ENCODE data around the gene DSN1.
A peak's percentile ranks its signal among the peaks of the same experiment; 100 is the strongest.

The DSN1 gene

GRCh38 chr20:36745927-36746659 is 27.5 kb downstream of the DSN1 start, which contains the start of gene NDRG3:
Gene NDRG3 (minus strand): TSS chr20:36746090. CDS start chr20:36721735, 24,355 bp downstream.
- peak; percentile 86 for DNase-seq

GRCh38 chr20:36745234-36745926 is 28.2 kb downstream of the DSN1 start:
- DNase-seq: no peak

DNA sequence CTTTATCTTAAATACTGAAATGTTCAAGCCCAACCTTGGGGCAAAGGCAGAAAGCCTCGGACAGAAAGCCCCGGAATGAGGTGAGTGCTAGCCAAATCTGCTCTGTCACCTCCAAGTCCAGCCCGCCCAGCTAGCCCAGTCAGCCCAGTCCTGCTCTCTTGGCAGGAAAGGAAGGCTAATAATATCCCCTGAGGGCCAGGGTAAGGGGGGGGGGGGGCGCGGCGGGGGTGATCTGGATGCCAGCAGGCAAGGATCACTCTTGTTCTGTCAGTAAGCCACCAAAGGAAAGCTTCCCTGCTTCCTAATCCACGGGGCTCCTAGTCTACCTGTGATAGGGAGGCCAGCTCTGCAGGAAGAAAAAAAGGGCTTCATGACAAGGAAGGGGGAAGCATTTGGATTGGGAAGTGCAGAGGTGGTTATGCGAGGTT is 28.8 kb downstream of the DSN1 start:
- DNase-seq: no peak

GRCh38 chr20:36744243-36744642 is 29.3 kb downstream of the DSN1 start:
- DNase-seq: no peak

DNA sequence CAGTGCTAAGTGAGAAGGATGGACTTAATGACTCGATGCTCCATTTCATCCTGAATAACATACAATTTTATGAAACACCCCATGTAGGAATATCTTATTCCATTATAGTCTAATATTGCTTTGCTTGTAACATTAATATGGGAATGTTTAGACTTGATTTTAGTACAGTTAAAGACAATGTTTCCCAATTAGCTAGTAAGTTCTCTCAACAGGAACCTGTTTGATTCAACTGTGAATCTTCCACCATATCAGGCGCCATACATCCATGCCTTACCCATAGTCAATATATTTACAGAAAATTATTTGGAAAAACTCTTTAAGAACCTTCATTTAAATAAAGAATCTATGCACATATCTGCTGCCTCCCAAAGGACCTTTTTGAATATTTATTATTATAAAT is 31.0 kb downstream of the DSN1 start:
- no peak for DNase-seq

- no peak for DNase-seq
Measured at GRCh38 chr20:36741072-36741471, 32.5 kb downstream of the DSN1 start.

- no peak for DNase-seq
Measured at GRCh38 chr20:36737183-36737499, 36.4 kb downstream of the DSN1 start.

DNA sequence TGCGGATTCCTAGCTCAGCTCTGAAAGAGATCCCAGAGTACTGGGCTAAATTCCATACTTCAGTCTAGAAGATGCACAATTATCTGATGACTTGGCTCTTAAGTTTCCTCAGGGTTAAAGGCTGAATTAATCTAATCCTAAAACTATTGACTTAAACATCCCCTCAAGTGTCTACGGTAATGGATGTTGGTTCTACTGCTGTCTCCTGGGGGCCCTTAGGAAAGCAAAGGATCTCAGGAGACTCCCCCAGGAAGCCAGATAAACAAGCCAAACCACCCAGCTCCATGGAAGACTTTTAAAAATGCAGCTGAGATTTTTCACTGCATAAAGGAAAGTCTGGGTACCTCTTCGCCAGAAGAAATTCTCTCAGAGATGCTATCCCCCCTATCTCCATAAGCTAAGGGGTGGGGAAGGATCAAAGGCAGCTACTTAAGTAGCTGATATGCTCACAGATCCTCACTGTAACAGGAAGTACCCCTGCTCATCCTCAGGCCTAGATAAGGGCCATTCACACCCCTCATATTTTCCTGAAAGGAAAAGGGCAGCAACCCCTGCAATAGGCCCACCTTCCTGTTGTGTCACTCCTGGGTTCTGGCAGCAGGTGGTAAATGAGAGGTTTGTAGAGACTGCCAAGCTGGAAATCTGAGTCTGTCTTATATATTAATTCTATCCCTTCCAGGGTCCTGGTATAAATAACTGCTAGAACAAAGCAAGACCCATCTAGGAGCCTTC is 36.9 kb downstream of the DSN1 start:
- no peak for DNase-seq

DNA sequence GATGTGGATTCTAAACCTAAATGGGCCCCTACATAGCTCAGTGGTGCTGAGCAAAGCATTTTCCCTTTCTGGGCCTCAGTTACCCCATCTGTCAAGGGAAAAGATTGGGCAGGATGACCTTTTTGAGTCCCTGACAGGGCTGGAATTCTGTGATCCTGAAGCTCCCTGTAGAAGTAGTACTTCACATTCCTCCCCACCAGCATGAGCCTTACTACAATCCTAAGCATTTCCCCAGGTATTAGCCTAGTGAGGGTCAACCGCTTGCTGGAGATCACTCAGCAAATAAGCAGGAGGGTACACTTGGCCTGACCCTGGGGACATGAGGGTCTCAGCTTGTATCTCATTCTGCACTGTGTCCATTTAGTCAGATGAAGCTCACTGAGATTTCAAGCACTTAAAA is 41.1 kb downstream of the DSN1 start:
- no peak for DNase-seq

GRCh38 chr20:36728986-36729385 is 44.6 kb downstream of the DSN1 start:
- no peak for DNase-seq

DNA sequence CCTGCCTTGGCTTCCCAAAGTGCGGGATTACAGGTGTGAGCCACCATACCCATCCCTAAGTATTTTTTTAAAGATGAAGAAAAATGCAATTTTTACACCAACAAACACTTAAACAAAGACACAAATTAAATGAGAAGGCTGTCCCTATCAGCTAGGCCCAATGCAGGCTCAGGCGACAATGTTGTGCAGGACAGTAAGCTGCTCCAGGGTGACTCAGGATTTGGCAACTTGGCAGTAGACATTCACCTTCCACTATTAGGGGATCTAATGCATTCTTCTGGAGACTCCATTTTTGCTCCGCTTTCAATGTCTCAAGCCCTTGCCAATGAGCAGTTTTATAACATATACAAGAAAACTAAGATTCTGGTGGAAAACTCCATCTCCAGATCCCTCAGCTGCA is 47.4 kb downstream of the DSN1 start:
- DNase-seq: no peak

DNA sequence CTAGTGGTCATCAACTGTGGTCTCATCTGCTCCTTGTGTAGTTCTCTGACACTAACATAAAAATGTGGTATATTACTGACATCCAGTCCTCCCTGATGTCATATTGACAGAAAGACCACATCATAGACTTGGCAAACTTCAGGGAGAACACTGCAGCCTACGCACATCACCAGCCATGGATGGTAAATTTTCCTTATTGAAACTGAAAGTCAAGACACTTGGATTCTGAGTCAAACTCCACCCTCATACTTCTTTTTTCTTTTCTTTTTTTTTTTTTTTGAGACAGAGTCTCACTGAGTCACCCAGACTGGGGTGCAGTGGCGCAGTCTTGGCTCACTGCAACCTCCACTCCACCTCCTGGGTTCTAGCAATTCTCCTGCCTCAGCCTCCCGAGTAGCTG is 53.1 kb downstream of the DSN1 start:
- no peak for DNase-seq

DNA sequence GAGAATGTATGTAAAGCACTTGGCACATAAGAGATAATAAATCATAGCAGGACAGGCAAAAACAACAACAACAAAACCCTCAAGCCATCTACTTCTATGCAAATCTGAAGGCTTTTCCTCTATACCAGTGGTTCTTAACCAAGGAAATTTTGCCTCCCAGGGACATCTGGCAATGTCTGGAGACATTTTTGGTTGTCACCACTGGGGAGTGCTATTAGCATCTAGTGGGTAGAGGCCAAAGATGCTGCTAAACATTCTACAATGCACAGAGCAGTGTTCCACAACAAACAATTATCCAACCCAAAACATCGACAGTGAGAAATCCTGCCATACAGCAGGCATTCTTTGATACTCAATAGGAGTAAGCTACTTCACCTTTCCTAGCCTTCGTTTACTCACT is 55.9 kb downstream of the DSN1 start:
- no peak for DNase-seq

GRCh38 chr20:36717021-36717420 is 56.5 kb downstream of the DSN1 start:
- DNase-seq: no peak

DNA sequence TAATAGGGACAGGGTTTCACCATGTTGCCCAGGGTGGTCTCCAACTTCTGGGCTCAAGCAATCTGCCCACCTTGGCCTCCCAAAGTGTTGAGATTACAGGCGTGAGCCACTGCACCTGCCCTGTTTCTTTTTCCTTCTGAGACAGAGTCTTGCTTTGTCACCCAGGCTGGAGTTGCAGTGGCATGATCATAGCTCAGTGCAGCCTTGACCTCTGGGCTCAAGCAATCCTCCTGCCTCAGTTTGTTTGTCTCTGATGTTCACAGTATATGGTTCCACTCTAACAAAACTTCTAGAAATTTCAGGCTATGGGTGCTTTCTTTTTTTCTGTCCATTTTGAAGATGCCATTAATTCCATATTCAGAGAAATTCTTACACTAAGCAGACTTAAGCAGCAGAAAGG is 60.8 kb downstream of the DSN1 start:
- no peak for DNase-seq

GRCh38 chr20:36709126-36709525 is 64.4 kb downstream of the DSN1 start:
- no peak for DNase-seq

- no peak for DNase-seq
Measured at GRCh38 chr20:36703530-36703929, 70.0 kb downstream of the DSN1 start.

All from NCI-H1048 (cell line).